Ishikawa (cell line): ENCODE data around the gene SLC2A3.

Experiments
- CEBPB ChIP-seq: IDR thresholded peaks from 2 replicates; pipeline ENCODE4 v1.6.1; 2012
- CREB1 ChIP-seq: IDR thresholded peaks from 2 replicates; pipeline ENCODE4 v1.6.1; 2012; ENCODE audit warnings: low read depth
- EGR1 ChIP-seq: IDR thresholded peaks from 2 replicates; pipeline ENCODE4 v1.6.1; 2012
- EP300 ChIP-seq: IDR thresholded peaks from 2 replicates; pipeline ENCODE4 v1.6.1; 2012; ENCODE audit warnings: borderline replicate concordance
- FOXM1 ChIP-seq: IDR thresholded peaks from 2 replicates; pipeline ENCODE4 v1.6.1; 2012; ENCODE audit warnings: low read depth, borderline replicate concordance
- NFIC ChIP-seq: IDR thresholded peaks from 2 replicates; pipeline ENCODE4 v1.6.1; 2012
- RAD21 ChIP-seq: IDR thresholded peaks from 2 replicates; pipeline ENCODE4 v1.6.1; 2012; ENCODE audit warnings: low read depth
- TAF1 ChIP-seq: IDR thresholded peaks from 2 replicates; pipeline ENCODE4 v1.6.1; 2012; ENCODE audit warnings: low read depth, mild to moderate bottlenecking
- TCF12 ChIP-seq: IDR thresholded peaks from 2 replicates; pipeline ENCODE4 v1.6.1; 2012; ENCODE audit warnings: low read depth
- TEAD4 ChIP-seq: IDR thresholded peaks from 2 replicates; pipeline ENCODE4 v1.6.1; 2012
- YY1 ChIP-seq: IDR thresholded peaks from 2 replicates; pipeline ENCODE4 v1.6.1; 2012; ENCODE audit warnings: low read depth
- ZBTB7A ChIP-seq: IDR thresholded peaks from 2 replicates; pipeline ENCODE4 v1.6.1; 2012; ENCODE audit warnings: low read depth
- TF ChIP-seq, protein P1 (sequence below): IDR thresholded peaks from 2 replicates; pipeline ENCODE4 v1.6.1; 2012
- TF ChIP-seq, protein P2 (sequence below): IDR thresholded peaks from 2 replicates; pipeline ENCODE4 v1.6.1; 2012
- TF ChIP-seq, protein P3 (sequence below): IDR thresholded peaks from 2 replicates; pipeline ENCODE4 v1.6.1; 2012; ENCODE audit warnings: low read depth, mild to moderate bottlenecking

SLC2A3 gene

DNA sequence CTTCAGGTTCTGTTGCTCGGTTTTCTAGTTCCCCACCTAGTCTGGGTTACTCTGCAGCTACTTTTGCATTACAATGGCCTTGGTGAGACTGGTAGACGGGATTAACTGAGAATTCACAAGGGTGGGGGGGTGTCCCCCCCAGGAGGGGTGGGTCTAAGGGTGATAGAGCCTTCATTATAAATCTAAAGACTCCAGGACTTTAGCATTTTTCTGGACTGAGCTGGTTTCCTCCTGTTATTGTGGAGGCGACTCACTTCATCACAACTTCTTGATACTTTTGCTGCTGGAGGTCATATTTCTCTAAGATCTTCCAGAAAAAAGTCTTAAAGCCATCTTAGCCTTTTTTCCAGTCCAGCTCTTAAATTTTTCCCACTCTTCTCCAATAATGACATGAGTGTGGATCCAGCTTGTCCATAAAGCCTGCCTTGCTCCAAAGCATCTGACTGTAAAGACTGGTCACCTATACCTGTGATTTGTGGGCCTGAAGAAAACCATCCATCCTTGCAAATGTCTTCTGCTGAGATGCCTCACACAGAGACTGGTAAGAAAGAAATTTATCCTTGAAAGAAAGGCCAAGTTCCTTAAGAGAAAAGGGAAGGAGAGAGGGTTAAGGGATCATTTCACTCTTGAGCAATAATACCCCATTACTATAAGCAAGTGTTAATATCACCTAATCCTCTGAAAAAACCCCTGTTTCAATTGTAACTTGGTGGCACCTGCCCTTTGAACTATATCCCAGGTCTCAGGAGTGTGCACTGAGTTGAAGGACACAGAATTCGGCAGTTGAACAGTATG lies 43.6 kb downstream of the SLC2A3 start:
- TF ChIP-seq TAF1 (no peak), TEAD4 (no peak), YY1 (no peak), EP300 (no peak), TCF12 (no peak), CEBPB (no peak), ZBTB7A (no peak), NFIC (no peak), RAD21 (no peak), EGR1 (no peak)
- TF ChIP-seq, protein P1, sequence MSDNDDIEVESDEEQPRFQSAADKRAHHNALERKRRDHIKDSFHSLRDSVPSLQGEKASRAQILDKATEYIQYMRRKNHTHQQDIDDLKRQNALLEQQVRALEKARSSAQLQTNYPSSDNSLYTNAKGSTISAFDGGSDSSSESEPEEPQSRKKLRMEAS, result no peak
- TF ChIP-seq, protein P2, sequence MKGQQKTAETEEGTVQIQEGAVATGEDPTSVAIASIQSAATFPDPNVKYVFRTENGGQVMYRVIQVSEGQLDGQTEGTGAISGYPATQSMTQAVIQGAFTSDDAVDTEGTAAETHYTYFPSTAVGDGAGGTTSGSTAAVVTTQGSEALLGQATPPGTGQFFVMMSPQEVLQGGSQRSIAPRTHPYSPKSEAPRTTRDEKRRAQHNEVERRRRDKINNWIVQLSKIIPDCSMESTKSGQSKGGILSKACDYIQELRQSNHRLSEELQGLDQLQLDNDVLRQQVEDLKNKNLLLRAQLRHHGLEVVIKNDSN, result no peak
- TF ChIP-seq, protein P3, sequence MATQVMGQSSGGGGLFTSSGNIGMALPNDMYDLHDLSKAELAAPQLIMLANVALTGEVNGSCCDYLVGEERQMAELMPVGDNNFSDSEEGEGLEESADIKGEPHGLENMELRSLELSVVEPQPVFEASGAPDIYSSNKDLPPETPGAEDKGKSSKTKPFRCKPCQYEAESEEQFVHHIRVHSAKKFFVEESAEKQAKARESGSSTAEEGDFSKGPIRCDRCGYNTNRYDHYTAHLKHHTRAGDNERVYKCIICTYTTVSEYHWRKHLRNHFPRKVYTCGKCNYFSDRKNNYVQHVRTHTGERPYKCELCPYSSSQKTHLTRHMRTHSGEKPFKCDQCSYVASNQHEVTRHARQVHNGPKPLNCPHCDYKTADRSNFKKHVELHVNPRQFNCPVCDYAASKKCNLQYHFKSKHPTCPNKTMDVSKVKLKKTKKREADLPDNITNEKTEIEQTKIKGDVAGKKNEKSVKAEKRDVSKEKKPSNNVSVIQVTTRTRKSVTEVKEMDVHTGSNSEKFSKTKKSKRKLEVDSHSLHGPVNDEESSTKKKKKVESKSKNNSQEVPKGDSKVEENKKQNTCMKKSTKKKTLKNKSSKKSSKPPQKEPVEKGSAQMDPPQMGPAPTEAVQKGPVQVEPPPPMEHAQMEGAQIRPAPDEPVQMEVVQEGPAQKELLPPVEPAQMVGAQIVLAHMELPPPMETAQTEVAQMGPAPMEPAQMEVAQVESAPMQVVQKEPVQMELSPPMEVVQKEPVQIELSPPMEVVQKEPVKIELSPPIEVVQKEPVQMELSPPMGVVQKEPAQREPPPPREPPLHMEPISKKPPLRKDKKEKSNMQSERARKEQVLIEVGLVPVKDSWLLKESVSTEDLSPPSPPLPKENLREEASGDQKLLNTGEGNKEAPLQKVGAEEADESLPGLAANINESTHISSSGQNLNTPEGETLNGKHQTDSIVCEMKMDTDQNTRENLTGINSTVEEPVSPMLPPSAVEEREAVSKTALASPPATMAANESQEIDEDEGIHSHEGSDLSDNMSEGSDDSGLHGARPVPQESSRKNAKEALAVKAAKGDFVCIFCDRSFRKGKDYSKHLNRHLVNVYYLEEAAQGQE, result no peak

DNA sequence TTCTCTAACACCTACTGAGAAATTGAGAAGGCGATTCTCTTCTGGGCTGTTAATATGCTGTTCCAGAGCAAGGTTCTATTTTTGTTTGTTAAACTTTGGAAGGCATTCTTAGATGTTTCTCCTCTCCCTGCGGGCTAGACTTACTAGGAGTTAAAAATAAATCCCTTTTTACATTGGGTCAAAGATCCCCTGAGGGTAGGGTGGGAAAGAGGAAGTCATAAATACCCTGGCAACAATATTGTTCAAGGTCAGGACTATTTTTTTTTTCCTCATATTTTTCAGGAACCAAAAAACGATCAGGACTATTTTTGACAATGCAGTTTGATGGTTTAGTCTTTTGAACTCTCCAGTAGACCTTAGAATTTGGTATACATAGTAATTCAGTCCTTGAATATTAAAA lies 51.3 kb downstream of the SLC2A3 start:
- no peak for TF ChIP-seq RAD21
- TF ChIP-seq EP300, result no peak
- no peak for TF ChIP-seq NFIC
- TF ChIP-seq, protein P3, result no peak
- TF ChIP-seq, protein P2, result no peak
- no peak for TF ChIP-seq YY1
- no peak for TF ChIP-seq TEAD4

DNA sequence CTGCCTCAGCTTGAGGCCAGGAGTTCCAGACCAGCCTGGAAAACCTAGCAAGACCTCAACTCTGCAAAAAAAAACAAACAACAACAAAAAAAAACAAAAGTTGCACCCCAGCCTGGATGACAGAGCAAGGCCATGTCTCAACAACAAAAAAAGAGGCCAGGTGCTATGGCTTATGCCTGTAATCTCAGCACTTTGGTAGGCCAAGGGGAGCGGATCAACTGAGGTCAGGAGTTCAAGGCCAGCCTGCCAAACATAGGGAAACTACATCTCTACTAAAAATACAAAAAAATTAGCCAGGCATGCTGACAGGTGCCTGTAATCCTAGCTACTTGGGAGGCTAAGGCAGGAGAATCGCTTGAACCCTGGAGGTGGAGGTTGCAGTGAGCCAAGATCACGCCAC lies 56.7 kb downstream of the SLC2A3 start:
- TF ChIP-seq CEBPB (no peak), RAD21 (no peak), CREB1 (no peak), EP300 (no peak), ZBTB7A (no peak), TEAD4 (no peak), YY1 (no peak), FOXM1 (no peak), TAF1 (no peak), NFIC (no peak), EGR1 (no peak), TCF12 (no peak)
- TF ChIP-seq, protein P2, result no peak
- TF ChIP-seq, protein P1, result no peak
- TF ChIP-seq, protein P3, result no peak

DNA sequence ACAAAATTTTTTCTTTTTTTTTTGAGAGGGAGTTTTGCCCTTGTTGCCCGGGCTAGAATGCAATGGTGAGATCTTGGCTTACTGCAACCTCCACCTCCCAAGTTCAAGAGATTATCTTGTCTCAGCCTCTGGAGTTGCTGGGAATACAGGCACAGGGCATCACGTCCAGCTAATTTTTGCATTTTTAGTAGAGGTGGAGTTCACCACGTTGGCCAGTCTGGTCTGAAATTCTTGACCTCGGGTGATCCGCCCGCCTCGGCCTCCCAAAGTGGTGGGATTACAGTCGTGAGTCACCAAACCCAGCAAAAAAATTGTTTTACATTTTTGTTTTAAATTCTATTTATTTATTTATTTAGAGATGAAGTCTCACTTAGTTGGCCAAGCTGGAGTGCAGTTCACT lies 58.6 kb downstream of the SLC2A3 start:
- TF ChIP-seq ZBTB7A (no peak), CREB1 (no peak), EGR1 (no peak), CEBPB (no peak), RAD21 (no peak)
- TF ChIP-seq, protein P2, result no peak
- TF ChIP-seq, protein P1, result no peak
